OCI-LY7 (cell line): Measurements from ENCODE around the gene CCDC78.

ENCODE experiments used
- CTCF ChIP-seq: fragments of 200-600 bp; sonication (generic); conservative IDR thresholded peaks from 2 replicates; pipeline ENCODE4 v1.5.1; 2014; ENCODE audit warnings: mild to moderate bottlenecking, antibody characterized with exemption, low read length, moderate library complexity, mixed read lengths
- EZH2phosphoT487 ChIP-seq: fragments of 200-600 bp; sonication (generic); IDR thresholded peaks from 2 replicates; pipeline ENCODE4 v1.6.1; 2018; ENCODE audit warnings: low read depth, borderline replicate concordance, mild to moderate bottlenecking, mixed run types, antibody characterized with exemption, low read length, moderate library complexity, mixed read lengths

- no peak for TF ChIP-seq CTCF
- no peak for TF ChIP-seq EZH2phosphoT487
These were observed 44.2 kb upstream of the CCDC78 start for GRCh38 chr16:770411-770810.
